ENCODE results near the gene MLST8. TPM values are rescaled to one million over a fixed set of nuclear protein-coding genes. Genes with fewer than 3 reads are reported as not detected.

Gene MLST8
- total RNA-seq, 2 experiments from 2014 or later = 35.9 to 36.4 TPM

DNA sequence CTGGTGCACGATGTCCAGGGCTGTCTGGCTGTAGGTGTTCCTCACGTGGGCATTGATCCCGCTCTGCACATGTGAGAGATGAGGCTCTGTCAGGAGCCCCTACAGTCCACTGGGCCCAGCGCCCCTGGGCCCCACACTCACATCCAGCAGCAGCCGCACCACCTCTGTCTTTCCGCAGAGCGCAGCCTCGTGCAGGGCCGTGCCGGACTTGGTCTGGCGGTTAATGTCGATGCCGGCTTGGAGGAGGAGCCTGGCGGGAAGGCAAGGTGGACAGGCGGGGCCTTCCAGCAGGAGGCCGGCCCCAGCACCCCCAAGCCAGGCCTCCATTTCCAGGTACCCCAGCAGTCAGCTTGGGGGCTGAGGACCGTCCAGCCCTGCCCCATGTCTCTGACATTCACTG lies 18.0 kb upstream of the MLST8 start:
- Mint-ChIP-seq H3K27ac (no peak overlapping the region), H3K27me3 (no peaks in the 10 kb centered on the region), H3K4me1 (no peaks in the 10 kb centered on the region), H3K9me3 (no peaks in the 10 kb centered on the region), H3K4me3 (no peak overlapping the region), H3K36me3 (ENCODE audit: low read depth) (no peaks in the 10 kb centered on the region)
- DNase-seq = no peak
- POLR2A ChIA-PET = no interaction called here
- CTCF ChIA-PET = no interaction called here

DNA sequence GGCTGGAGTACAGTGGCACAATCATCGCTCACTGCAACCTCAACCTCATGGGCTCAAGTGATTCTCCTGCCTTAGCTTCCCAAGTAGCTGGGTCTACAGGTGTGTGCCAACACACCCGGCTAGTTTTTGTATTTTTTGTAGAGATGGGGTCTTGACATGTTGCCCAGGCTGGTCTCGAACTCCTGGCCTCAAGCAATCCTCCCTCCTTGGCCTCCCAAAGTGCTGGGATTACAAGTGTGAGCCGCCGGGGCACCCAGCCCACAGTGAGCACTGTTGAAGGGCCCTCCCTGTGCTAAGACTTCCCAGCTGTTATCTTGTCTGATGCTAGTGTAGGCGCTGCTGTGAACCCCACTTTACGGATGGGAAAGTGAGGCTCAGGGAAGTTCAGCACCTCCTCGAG lies 16.9 kb upstream of the MLST8 start:
- POLR2A ChIA-PET = no interaction called here
- no peak for DNase-seq
- Mint-ChIP-seq H3K36me3 (ENCODE audit: low read depth) (no peaks in the 10 kb centered on the region), H3K27me3 (no peaks in the 10 kb centered on the region), H3K4me3 (no peak overlapping the region), H3K27ac (no peak overlapping the region), H3K4me1 (no peaks in the 10 kb centered on the region), H3K9me3 (no peaks in the 10 kb centered on the region)
- CTCF ChIA-PET = interaction anchor here (0.7 kb wide), 1 partner anchor 248 kb away, joined by 3 read pairs; no protein-coding TSS in a partner anchor

DNA sequence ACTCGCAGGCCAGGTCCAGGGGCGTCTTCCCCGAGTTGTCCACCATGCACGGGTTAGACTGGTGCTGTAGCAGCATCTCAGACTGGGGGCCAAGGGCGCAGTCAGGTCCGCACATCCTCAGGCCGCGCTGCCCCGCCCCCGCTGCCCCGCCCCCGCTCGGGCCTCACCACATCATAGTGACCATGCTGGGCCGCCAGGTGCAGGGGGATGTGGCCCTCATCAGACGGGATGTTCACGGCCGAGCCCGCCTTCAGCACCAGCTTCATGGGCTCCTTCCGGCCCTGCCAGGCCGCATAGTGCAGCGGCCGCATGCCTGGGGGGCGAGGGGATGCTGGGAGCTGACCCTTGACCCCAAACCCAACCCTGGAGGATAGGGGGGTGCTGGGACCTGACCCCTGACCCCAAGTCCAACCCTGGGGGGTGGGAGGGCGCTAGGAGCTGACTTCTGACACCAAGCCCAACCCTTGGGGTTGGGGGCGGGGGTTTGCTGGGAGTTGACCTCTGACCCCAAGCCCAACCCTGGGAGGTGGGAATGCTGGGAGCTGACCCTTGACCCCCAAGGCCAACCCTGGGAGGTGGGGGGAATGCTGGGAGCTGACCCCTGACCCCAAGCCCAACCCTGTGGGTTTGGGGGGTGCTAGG lies 15.9 kb upstream of the MLST8 start:
- DNase-seq = no peak
- POLR2A ChIA-PET = no interaction called here

DNA sequence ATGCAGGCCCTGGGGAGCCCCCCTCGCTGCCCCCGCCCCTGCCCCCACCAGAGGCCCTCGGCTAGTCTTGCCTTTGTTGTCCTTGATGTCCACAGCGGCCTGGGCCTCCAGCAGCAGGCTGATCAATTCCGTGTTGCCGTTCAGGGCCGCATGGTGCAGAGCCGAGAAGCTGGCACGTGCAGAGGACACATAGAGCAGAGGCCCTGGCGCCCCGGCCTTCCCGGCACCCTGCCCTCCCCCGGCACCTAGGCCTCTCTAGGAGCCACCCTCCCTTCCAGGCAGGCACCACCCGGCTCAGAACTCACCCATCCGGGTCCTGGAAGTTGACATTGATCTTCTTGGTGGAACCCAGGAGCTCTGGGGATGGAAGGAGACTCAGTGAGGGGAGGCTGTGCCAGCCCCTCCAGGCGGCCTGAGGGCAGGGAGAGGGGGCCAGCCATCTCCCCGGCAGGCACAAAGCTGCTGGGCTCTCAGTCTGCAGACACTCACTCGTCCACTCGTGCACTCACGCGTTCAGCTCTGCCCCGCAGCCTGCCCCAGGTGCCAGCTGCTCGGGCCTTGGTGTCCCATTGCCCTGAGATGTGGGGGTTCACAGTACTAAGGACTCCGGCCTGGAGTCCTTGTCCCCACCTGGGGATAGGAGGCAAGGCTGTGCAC lies 15.1 kb upstream of the MLST8 start:
- Mint-ChIP-seq H3K27me3 (peaks cover 12% of the 10 kb centered on the region), H3K9me3 (no peaks in the 10 kb centered on the region), H3K4me1 (peaks cover 4% of the 10 kb centered on the region), H3K4me3 (no peak overlapping the region), H3K36me3 (ENCODE audit: low read depth) (no peaks in the 10 kb centered on the region), H3K27ac (no peak overlapping the region)
- POLR2A ChIA-PET = no interaction called here
- CTCF ChIA-PET = no interaction called here
- no peak for DNase-seq

More for the DNA sequence above, 15.9 kb upstream of the MLST8 start:
- no peaks in the 10 kb centered on the region for H3K9me3 Mint-ChIP-seq
- peaks cover 4% of the 10 kb centered on the region for H3K27me3 Mint-ChIP-seq
- CTCF ChIA-PET = no interaction called here
- no peak overlapping the region for H3K27ac Mint-ChIP-seq
- no peak overlapping the region for H3K4me3 Mint-ChIP-seq
- no peaks in the 10 kb centered on the region for H3K36me3 Mint-ChIP-seq (ENCODE audit: low read depth)
- H3K4me1 Mint-ChIP-seq = no peaks in the 10 kb centered on the region

DNA sequence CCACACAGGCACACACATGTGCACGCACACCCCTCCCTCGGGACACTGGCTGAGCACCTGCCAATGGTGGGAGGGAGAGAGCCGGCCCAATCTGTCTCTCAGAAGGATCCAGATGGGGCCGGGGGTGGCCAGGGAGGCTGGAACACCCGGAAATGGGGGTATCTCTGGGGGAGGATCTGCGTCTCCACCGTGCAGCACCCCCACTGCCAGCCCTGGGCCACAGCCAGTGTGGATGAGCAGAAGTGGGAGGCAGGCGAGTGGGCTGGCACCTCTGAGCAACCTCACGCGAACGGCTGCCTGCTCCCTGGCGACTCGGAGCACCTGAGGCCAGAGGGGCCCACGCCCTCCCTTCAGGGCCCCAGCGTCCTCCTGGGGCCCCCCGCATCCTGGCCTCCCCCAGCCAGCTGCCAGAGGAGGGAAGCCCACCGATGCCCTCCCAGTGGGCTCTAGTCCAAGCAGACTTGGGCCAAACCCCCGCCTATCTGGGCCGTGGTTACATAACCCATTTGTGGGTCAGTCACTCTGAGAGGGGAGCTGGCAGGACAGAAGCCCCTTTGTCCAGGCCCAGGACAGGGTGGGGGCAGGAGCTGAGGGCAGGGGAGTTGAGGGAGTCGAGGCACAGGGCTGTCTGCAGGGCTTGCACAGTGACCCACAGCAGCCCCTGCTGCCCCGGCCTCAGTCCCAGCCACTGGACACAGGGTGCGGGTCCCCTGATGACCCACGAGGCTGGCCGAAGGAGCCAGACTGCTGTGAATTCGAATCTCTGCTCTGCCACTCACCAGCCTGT lies 14.4 kb upstream of the MLST8 start:
- Mint-ChIP-seq H3K27ac (no peak overlapping the region), H3K9me3 (no peaks in the 10 kb centered on the region), H3K27me3 (peaks cover 17% of the 10 kb centered on the region), H3K4me1 (peaks cover 4% of the 10 kb centered on the region), H3K36me3 (ENCODE audit: low read depth) (no peaks in the 10 kb centered on the region), H3K4me3 (no peak overlapping the region)
- DNase-seq = no peak
- ChIA-PET POLR2A (no interaction called here), CTCF (interaction anchor here (0.8 kb wide), 1 partner anchor 12 kb away, joined by 3 read pairs; no protein-coding TSS in a partner anchor)

DNA sequence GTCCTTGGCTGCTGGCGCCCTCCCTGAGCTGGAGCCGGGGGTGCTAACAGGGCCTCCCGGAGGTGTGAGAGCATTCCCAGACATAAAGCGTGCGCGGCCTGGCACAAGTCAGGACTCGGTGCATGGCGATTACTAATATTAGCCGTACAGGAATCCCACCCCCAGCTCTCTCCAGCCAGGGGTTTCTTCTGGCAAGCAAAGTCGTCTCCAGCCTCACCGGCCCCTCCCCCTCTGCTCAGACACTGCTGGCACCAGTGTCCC lies 13.9 kb upstream of the MLST8 start:
- Mint-ChIP-seq H3K36me3 (ENCODE audit: low read depth) (no peaks in the 10 kb centered on the region), H3K9me3 (no peaks in the 10 kb centered on the region), H3K27ac (no peak overlapping the region), H3K4me1 (peaks cover 4% of the 10 kb centered on the region), H3K27me3 (peaks cover 17% of the 10 kb centered on the region), H3K4me3 (no peak overlapping the region)
- ChIA-PET CTCF (interaction anchor here (0.8 kb wide), 1 partner anchor 11 kb away, joined by 3 read pairs; no protein-coding TSS in a partner anchor), POLR2A (no interaction called here)
- DNase-seq = no peak

DNA sequence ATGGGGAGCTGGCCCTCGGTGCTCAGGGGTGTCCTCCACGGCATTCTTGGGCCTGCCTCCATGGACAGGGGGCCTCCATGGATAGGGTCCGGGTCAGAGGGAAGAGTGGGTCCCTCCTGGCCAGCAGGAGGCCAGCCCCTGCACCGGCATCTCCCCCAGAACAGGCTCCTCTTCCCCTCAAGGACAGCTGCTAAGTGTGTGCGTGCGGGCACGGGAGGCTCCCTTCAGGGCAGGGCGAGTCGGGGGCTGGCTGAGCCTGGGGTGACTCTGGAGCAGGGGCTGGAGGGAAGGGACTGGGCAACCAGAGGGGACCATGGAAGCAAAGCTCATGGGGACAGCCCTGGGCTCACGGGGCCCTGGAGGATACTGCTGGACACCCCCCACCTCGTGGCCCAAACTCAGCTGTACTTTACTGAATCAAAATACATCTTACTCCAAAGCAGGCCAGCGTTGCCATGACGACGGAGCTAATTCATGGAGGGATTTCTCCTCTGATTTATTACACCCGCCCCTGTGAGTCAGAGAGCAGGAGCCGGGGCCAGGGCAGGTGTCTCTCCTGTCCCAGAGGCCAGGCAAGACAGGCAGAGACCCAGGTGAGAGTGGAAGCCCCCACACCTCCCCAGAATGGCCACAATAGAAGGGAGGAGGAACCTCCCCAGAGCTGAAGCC lies 11.0 kb upstream of the MLST8 start:
- Mint-ChIP-seq H3K4me3 (no peak overlapping the region), H3K36me3 (ENCODE audit: low read depth) (no peaks in the 10 kb centered on the region), H3K27me3 (peaks cover 36% of the 10 kb centered on the region), H3K27ac (no peak overlapping the region), H3K9me3 (no peaks in the 10 kb centered on the region), H3K4me1 (peaks cover 4% of the 10 kb centered on the region)
- CTCF ChIA-PET = interaction anchor here (1.0 to 2.0 kb wide), 10 partner anchors 9 to 294 kb away, joined by 3 to 9 read pairs (median 4); partner anchors contain the start of genes CCNF, ECI1 and TRAF7
- POLR2A ChIA-PET = no interaction called here
- peak; percentile 31 for DNase-seq

DNA sequence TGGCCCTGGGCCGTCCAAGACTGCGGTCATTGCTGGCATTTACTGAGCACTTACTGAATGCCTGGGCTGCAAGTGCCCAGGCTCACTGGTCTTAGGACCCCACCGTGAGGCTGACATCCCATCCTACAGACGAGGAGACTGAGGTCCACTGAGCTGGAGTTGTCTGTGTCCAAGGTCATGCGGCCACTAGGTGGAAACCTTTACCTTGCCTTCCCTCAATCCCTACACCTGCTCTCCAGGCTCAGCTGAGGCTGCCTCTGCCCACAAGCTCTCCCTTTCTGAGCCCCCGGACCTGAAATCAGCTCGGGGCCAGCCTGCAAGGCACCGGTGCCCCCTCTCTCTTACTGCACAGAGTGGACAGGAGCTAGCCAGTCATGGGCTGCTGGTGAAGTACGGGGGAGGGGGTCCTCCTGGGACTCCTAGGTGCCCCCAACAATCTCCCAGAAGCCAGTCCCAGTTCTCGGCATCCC lies 10.4 kb upstream of the MLST8 start:
- DNase-seq = peak; percentile 60
- POLR2A ChIA-PET = no interaction called here
- Mint-ChIP-seq H3K27ac (no peak overlapping the region), H3K9me3 (no peaks in the 10 kb centered on the region), H3K4me3 (peak overlapping the region; percentile 37), H3K36me3 (ENCODE audit: low read depth) (no peaks in the 10 kb centered on the region), H3K4me1 (peaks cover 4% of the 10 kb centered on the region), H3K27me3 (peaks cover 37% of the 10 kb centered on the region)
- CTCF ChIA-PET = interaction anchor here (1.0 to 2.0 kb wide), 10 partner anchors 8 to 293 kb away, joined by 3 to 9 read pairs (median 4); partner anchors contain the start of genes CCNF, ECI1 and TRAF7

DNA sequence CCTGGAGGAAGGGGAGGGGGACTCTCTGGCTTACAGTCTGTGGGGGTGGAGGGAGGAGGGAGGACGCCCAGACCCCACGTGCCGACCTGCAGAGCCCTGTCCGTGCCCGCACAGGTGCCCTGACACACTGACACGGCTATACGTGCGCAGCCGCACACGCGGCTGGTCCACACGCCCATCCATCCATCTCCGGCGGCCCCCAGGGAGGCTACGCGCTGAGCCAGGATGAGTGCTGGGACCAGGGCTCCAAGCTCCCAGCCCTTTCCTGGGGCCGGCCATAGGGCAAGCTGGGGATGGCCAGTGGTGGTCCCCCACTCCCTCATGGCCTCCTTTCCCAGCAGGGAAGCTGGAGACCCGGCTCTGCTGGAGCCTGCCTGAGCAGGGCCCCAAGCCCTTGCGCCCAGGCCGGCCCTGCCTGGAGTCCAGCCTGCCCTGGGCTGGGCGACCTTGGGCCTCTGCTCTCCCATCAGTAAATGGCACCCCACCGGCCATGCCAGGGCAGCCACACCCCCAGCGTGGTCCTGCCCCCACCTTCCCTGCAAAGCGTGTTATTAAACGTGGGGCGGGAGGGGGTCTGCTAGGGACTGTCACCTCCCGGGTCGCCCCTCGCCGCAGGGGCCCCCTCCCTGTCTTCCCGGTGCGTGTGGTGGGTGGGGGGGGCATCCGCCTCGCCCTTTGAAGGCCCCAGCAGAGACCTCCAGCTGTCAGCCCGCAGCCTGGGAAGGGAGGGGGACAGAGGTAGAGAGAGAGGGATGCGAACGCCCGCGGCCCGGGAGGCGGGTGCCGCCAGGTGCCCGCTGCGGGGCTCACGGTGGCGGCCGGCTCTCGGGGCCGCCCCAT lies 9.7 kb upstream of the MLST8 start:
- DNase-seq = no peak
- Mint-ChIP-seq H3K27ac (no peak overlapping the region), H3K4me3 (no peak overlapping the region), H3K9me3 (no peaks in the 10 kb centered on the region), H3K36me3 (ENCODE audit: low read depth) (no peaks in the 10 kb centered on the region), H3K4me1 (peaks cover 4% of the 10 kb centered on the region), H3K27me3 (peaks cover 40% of the 10 kb centered on the region)
- CTCF ChIA-PET = interaction anchor here (1.0 to 2.0 kb wide), 9 partner anchors 10 to 293 kb away, joined by 3 to 9 read pairs (median 4); partner anchors contain the start of genes CCNF, ECI1 and TRAF7
- POLR2A ChIA-PET = no interaction called here

DNA sequence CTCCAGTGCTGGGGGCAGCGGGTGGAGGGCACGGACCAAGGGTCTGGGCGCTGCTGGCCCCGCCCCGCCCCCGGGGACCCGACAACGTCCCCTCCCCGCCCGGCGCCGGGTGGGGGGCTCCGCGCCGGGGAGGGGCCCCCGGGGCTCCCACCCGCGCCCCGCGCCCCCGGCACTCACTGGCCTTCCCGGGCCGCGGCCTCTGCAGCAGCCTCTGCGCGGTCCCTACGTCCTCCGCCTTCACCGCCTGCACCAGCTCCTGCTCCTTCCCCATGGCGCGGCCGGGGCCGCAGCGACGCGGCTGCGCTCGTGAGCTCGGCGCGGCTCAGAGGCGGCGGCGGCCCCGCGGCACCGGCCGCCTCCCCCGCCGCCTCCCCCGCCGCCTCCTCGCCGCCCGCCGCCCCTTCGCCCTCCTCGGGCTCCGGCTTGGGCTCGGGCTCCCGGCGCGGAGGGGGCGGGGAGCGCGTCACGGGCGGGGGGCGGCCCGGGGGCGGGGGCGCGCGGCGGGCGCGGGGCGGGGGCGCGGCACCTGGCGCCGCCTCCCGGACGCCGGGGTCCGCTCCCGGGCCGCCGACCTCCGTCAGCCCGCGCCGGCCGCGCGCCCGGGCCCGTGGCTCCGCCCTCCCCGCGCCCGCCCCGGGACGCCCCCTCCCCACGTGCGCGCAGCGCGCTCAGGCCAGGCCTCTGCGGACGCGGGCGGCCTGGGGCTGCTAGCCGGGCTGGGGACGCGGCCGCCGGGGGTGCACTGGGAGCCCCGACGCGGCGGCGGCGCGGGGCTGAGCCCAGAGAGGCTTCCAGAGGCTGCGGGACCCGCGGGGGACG lies 8.9 kb upstream of the MLST8 start, which contains the start of gene CASKIN1:
CASKIN1 (minus strand) TSS at position 444 of the 819 bp plus-strand sequence; CDS start at position 271, 173 bp downstream.
- Mint-ChIP-seq H3K4me1 (peaks cover 4% of the 10 kb centered on the region), H3K27ac (no peak within 1 kb of the TSS), H3K36me3 (ENCODE audit: low read depth) (no peaks in the 10 kb centered on the region), H3K4me3 (peak within 1 kb of the TSS; percentile 44), H3K9me3 (no peaks in the 10 kb centered on the region), H3K27me3 (peaks cover 40% of the 10 kb centered on the region)
- CTCF ChIA-PET = no interaction called here
- POLR2A ChIA-PET = no interaction called here
- no peak for DNase-seq

DNA sequence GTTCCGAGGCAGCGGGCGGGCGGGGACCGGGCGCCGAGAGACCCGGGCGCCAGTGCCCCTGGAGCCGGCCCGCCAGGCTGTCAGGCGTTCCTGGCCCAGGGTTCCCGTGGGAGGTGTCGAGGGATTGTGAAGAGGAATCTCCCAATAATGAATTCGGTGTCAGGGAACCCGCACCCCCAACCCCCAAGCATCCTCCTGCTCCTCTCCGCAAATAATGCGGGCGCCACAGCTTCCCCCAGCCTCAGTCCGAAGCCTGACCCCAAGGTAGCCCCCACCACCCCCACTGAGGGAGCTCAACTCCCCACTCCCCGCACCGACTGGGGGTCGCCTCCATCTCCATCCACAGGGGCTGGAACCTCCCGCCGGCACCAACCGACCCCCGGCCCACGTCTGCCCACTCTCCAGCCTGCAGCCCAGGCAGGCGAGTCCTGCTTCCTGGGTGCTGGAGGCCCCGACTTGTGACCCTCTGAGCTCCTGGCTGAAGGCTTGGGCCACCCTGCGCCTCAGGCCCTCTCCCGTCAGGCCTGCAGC lies 8.2 kb upstream of the MLST8 start:
- DNase-seq = no peak
- CTCF ChIA-PET = interaction anchor here (1.0 kb wide), 1 partner anchor 39 kb away, joined by 3 read pairs; no protein-coding TSS in a partner anchor
- Mint-ChIP-seq H3K27ac (no peak overlapping the region), H3K9me3 (no peaks in the 10 kb centered on the region), H3K36me3 (ENCODE audit: low read depth) (no peaks in the 10 kb centered on the region), H3K27me3 (peaks cover 42% of the 10 kb centered on the region), H3K4me3 (peak overlapping the region; percentile 44), H3K4me1 (peaks cover 4% of the 10 kb centered on the region)
- POLR2A ChIA-PET = no interaction called here
